GM10248 (cell line): ENCODE results near the gene ZNF451.

ENCODE experiments used
- CTCF ChIA-PET: fragments of 300-600 bp; sonication (Branson Sonifier 250); formaldehyde crosslinking; extraction: SDS; loops from one replicate; lab custom pipeline; 2021; ENCODE audit warnings: antibody characterized with exemption; lab: Yijun Ruan, JAX
- POLR2A ChIA-PET: fragments of 350-650 bp; sonication (Branson Sonifier 250); formaldehyde crosslinking; extraction: SDS; loops from one replicate; lab custom pipeline; 2020; ENCODE audit warnings: antibody characterized with exemption; lab: Yijun Ruan, JAX
- DNase-seq: peaks from one replicate; pipeline ENCODE4 v3.0.0; 2012; ENCODE audit errors: extremely low spot score
- TF ChIP-seq, protein P1 (sequence below): IDR thresholded peaks from 2 replicates; pipeline ENCODE4 v1.5.1; 2012; ENCODE audit warnings: mild to moderate bottlenecking, low read depth; ENCODE audit errors: extremely low read depth, missing control alignments, control extremely low read depth

ZNF451 gene

GRCh38 chr6:57159127-57159526 is 69.1 kb downstream of the ZNF451 start:
- ChIA-PET CTCF (no interaction called here), POLR2A (no interaction called here)

DNA sequence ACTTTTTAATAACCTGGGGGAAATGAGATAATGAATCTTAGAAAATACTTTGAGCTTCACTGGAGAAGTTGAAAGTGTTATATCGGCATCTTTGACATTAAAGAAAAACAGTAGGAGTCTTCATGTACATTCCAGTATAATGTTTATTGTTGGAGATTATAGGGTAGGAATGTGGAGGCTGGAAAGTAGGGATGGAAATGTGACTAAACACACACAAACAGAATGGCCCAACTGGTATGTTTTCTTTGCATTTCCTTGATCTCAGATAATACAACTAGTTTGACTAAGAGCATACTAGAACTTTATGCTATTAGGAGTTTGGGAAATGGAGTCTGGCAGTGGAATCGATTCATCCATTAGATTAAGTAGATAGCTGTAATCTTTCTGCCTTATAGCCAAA is 72.0 kb downstream of the ZNF451 start:
- ChIA-PET POLR2A (no interaction called here), CTCF (interaction anchor here (0.8 to 2.1 kb wide), 4 partner anchors 9 to 27 kb away, joined by 3 to 7 read pairs (median 3); no protein-coding TSS in a partner anchor)
- TF ChIP-seq, protein P1, sequence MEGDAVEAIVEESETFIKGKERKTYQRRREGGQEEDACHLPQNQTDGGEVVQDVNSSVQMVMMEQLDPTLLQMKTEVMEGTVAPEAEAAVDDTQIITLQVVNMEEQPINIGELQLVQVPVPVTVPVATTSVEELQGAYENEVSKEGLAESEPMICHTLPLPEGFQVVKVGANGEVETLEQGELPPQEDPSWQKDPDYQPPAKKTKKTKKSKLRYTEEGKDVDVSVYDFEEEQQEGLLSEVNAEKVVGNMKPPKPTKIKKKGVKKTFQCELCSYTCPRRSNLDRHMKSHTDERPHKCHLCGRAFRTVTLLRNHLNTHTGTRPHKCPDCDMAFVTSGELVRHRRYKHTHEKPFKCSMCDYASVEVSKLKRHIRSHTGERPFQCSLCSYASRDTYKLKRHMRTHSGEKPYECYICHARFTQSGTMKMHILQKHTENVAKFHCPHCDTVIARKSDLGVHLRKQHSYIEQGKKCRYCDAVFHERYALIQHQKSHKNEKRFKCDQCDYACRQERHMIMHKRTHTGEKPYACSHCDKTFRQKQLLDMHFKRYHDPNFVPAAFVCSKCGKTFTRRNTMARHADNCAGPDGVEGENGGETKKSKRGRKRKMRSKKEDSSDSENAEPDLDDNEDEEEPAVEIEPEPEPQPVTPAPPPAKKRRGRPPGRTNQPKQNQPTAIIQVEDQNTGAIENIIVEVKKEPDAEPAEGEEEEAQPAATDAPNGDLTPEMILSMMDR = no peak
- DNase-seq = no peak

More at GRCh38 chr6:57159127-57159526, 69.1 kb downstream of the ZNF451 start:
- TF ChIP-seq, protein P1 = no peak
- no peak for DNase-seq

GRCh38 chr6:57162516-57162915 is 72.5 kb downstream of the ZNF451 start:
- POLR2A ChIA-PET = no interaction called here
- DNase-seq = no peak
- TF ChIP-seq, protein P1 = no peak
- CTCF ChIA-PET = interaction anchor here (0.8 to 2.1 kb wide), 4 partner anchors 9 to 28 kb away, joined by 3 to 7 read pairs (median 3); no protein-coding TSS in a partner anchor

- CTCF ChIA-PET = no interaction called here
- TF ChIP-seq, protein P1 = no peak
- no peak for DNase-seq
- POLR2A ChIA-PET = no interaction called here
These were observed 74.0 kb downstream of the ZNF451 start for GRCh38 chr6:57163956-57164355.

DNA sequence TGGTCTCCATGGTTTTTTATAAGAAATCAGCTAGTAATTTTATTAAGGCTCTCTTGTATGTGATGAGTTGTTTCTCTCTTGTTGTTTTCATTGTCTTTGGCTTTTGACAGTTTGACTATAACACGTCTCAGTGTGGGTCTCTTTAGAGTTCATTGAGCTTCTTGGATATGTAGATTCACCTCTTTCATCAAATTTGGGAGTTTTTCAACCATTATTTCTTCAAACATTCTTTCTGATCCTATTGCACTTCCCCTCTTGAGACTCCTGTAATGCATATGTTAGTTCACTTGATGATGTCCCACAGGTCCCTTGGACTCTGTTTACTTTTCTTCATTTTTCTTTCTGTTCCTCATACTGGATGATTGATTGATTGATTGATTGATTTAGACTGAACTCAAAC is 75.1 kb downstream of the ZNF451 start:
- POLR2A ChIA-PET = no interaction called here
- TF ChIP-seq, protein P1 = no peak
- CTCF ChIA-PET = interaction anchor here (1.1 to 1.6 kb wide), 2 partner anchors 33 to 57 kb away, joined by 3 to 4 read pairs; partner anchors contain the start of gene RAB23
- DNase-seq = no peak

- DNase-seq = peak; percentile 93
- TF ChIP-seq, protein P1 = peak; percentile 11
- CTCF ChIA-PET = interaction anchor here (0.8 to 2.1 kb wide), 9 partner anchors 11 to 311 kb away, joined by 3 to 11 read pairs (median 3); partner anchors contain the start of gene PRIM2
- POLR2A ChIA-PET = interaction anchor here (0.6 to 1.0 kb wide), 3 partner anchors 11 to 50 kb away, joined by 3 read pairs; partner anchors contain the start of gene RAB23
These were observed 82.4 kb downstream of the ZNF451 start, which contains the start of gene BAG2 for GRCh38 chr6:57172136-57173055. BAG2 (plus strand) TSS chr6:57172326; CDS start chr6:57172698, 372 bp downstream.
